HEK293 (cell line): ENCODE results near the gene EIF4E1B.

Source experiments
- CTCF ChIA-PET: fragments of 350-600 bp; formaldehyde crosslinking; extraction: SDS; loops from one replicate; lab custom pipeline; 2021; ENCODE audit warnings: antibody characterized with exemption; lab: Yijun Ruan, JAX
- POLR2A ChIA-PET: fragments of 300-600 bp; formaldehyde crosslinking; extraction: SDS; loops from one replicate; lab custom pipeline; 2020; ENCODE audit warnings: antibody characterized with exemption, inconsistent platforms; lab: Yijun Ruan, JAX
- H3K27ac ChIP-seq: fragments of 200-500 bp; sonication (Bioruptor generic); 2 replicates; pipeline ENCODE4 v1.5.1; 2014; ENCODE audit warnings: low read depth, low read length, control low read depth, inconsistent platforms; ENCODE audit errors: extremely low read depth
- H3K36me3 ChIP-seq, 2 experiments: fragments of 200-500 bp in 1 of 2; sonication (Bioruptor generic) in 1 of 2; 1 replicate in 1 of 2; 2 replicates in 1 of 2; pipeline ENCODE4 v1.5.1; 2014 to 2017; ENCODE audit warnings: inconsistent platforms in 2 of 2, low read length in 2 of 2; ENCODE audit not compliant: control insufficient read depth in 2 of 2, insufficient read depth in 1 of 2
- H3K4me1 ChIP-seq: fragments of 200-500 bp; sonication (Bioruptor generic); 2 replicates; pipeline ENCODE4 v1.5.1; 2014; ENCODE audit warnings: mild to moderate bottlenecking, low read length, inconsistent platforms; ENCODE audit not compliant: control insufficient read depth, insufficient read depth
- H3K4me3 ChIP-seq: 2 replicates; pipeline ENCODE4 v1.5.1; 2011; ENCODE audit warnings: low read depth, mild to moderate bottlenecking, control low read depth, low read length, moderate library complexity
- H3K9me3 ChIP-seq: fragments of 200-500 bp; sonication (Bioruptor generic); 2 replicates; pipeline ENCODE4 v1.5.1; 2014; ENCODE audit warnings: low read depth, low read length, inconsistent platforms; ENCODE audit not compliant: control insufficient read depth, insufficient read depth
- BCL11B ChIP-seq: fragments of 450-650 bp; formaldehyde crosslinking; IDR thresholded peaks from 2 replicates; pipeline ENCODE4 v1.5.1; 2016; ENCODE audit warnings: low read depth, missing biosample characterization, missing genetic modification characterization
- FEZF1 ChIP-seq: fragments of 450-650 bp; formaldehyde crosslinking; IDR thresholded peaks from 2 replicates; pipeline ENCODE4 v1.5.1; 2016; ENCODE audit warnings: missing biosample characterization, missing genetic modification characterization
- GLI4 ChIP-seq: fragments of 450-650 bp; formaldehyde crosslinking; IDR thresholded peaks from 2 replicates; pipeline ENCODE4 v1.5.1; 2016; ENCODE audit warnings: missing biosample characterization, missing genetic modification characterization
- GLIS1 ChIP-seq: fragments of 450-650 bp; formaldehyde crosslinking; IDR thresholded peaks from 2 replicates; pipeline ENCODE4 v1.5.1; 2016; ENCODE audit warnings: missing biosample characterization, missing genetic modification characterization
- GLIS2 ChIP-seq: fragments of 450-650 bp; formaldehyde crosslinking; IDR thresholded peaks from 2 replicates; pipeline ENCODE4 v1.5.1; 2016; ENCODE audit warnings: missing biosample characterization, missing genetic modification characterization
- INSM2 ChIP-seq: fragments of 450-650 bp; formaldehyde crosslinking; IDR thresholded peaks from 2 replicates; pipeline ENCODE4 v1.5.1; 2016; ENCODE audit warnings: missing biosample characterization, missing genetic modification characterization
- KLF16 ChIP-seq: fragments of 450-650 bp; formaldehyde crosslinking; IDR thresholded peaks from 2 replicates; pipeline ENCODE4 v1.5.1; 2017; ENCODE audit warnings: missing biosample characterization, missing genetic modification characterization
- KLF8 ChIP-seq: fragments of 450-650 bp; formaldehyde crosslinking; IDR thresholded peaks from 2 replicates; pipeline ENCODE4 v1.5.1; 2016; ENCODE audit warnings: missing biosample characterization, missing genetic modification characterization
- OSR2 ChIP-seq: fragments of 450-650 bp; formaldehyde crosslinking; IDR thresholded peaks from 2 replicates; pipeline ENCODE4 v1.5.1; 2016; ENCODE audit warnings: missing biosample characterization, missing genetic modification characterization
- ZIC2 ChIP-seq: fragments of 450-650 bp; formaldehyde crosslinking; IDR thresholded peaks from 2 replicates; pipeline ENCODE4 v1.5.1; 2016; ENCODE audit warnings: missing biosample characterization, missing genetic modification characterization
- ZNF16 ChIP-seq: fragments of 450-650 bp; formaldehyde crosslinking; IDR thresholded peaks from 2 replicates; pipeline ENCODE4 v1.5.1; 2016; ENCODE audit warnings: low read depth, missing biosample characterization, missing genetic modification characterization
- ZNF211 ChIP-seq: fragments of 450-650 bp; formaldehyde crosslinking; IDR thresholded peaks from 2 replicates; pipeline ENCODE4 v1.5.1; 2016; ENCODE audit warnings: low read depth, missing biosample characterization, missing genetic modification characterization
- ZNF221 ChIP-seq: fragments of 450-650 bp; formaldehyde crosslinking; IDR thresholded peaks from 2 replicates; pipeline ENCODE4 v1.5.1; 2017; ENCODE audit warnings: missing biosample characterization, missing genetic modification characterization, borderline replicate concordance
- ZNF23 ChIP-seq: fragments of 450-650 bp; formaldehyde crosslinking; IDR thresholded peaks from 2 replicates; pipeline ENCODE4 v1.5.1; 2016; ENCODE audit warnings: missing biosample characterization, missing genetic modification characterization, borderline replicate concordance
- ZNF292 ChIP-seq: fragments of 450-650 bp; formaldehyde crosslinking; IDR thresholded peaks from 2 replicates; pipeline ENCODE4 v1.5.1; 2016; ENCODE audit warnings: low read depth, missing biosample characterization, missing genetic modification characterization, borderline replicate concordance
- ZNF433 ChIP-seq: fragments of 450-650 bp; formaldehyde crosslinking; IDR thresholded peaks from 2 replicates; pipeline ENCODE4 v1.5.1; 2016; ENCODE audit warnings: missing biosample characterization, missing genetic modification characterization, low read depth
- ZNF560 ChIP-seq: fragments of 450-650 bp; formaldehyde crosslinking; IDR thresholded peaks from 2 replicates; pipeline ENCODE4 v1.5.1; 2017; ENCODE audit warnings: missing biosample characterization, missing genetic modification characterization, borderline replicate concordance
- ZNF629 ChIP-seq: fragments of 450-650 bp; formaldehyde crosslinking; IDR thresholded peaks from 2 replicates; pipeline ENCODE4 v1.5.1; 2017; ENCODE audit warnings: missing biosample characterization, missing genetic modification characterization
- ZNF664 ChIP-seq: fragments of 450-650 bp; formaldehyde crosslinking; IDR thresholded peaks from 2 replicates; pipeline ENCODE4 v1.5.1; 2016; ENCODE audit warnings: missing biosample characterization, missing genetic modification characterization
- ZNF677 ChIP-seq: fragments of 450-650 bp; IDR thresholded peaks from 2 replicates; pipeline ENCODE4 v1.5.0; 2018; ENCODE audit warnings: missing biosample characterization, mild to moderate bottlenecking, missing genetic modification characterization, moderate library complexity
- ZNF830 ChIP-seq: fragments of 450-650 bp; IDR thresholded peaks from 2 replicates; pipeline ENCODE4 v1.5.0; 2018; ENCODE audit warnings: missing biosample characterization, missing genetic modification characterization, low read depth, mild to moderate bottlenecking, moderate library complexity
- ZNF843 ChIP-seq: fragments of 450-650 bp; formaldehyde crosslinking; IDR thresholded peaks from 2 replicates; pipeline ENCODE4 v1.5.1; 2016; ENCODE audit warnings: missing biosample characterization, missing genetic modification characterization
- ZSCAN23 ChIP-seq: fragments of 450-650 bp; formaldehyde crosslinking; IDR thresholded peaks from 2 replicates; pipeline ENCODE4 v1.5.1; 2016; ENCODE audit warnings: missing biosample characterization, missing genetic modification characterization
- ZSCAN4 ChIP-seq: fragments of 450-650 bp; formaldehyde crosslinking; IDR thresholded peaks from 2 replicates; pipeline ENCODE4 v1.5.1; 2017; ENCODE audit warnings: missing biosample characterization, missing genetic modification characterization
- TF ChIP-seq, protein P1 (sequence below): fragments of 450-650 bp; formaldehyde crosslinking; IDR thresholded peaks from 2 replicates; pipeline ENCODE4 v1.5.1; 2016; ENCODE audit warnings: missing biosample characterization, missing genetic modification characterization
- TF ChIP-seq, protein P2 (sequence below): IDR thresholded peaks from 2 replicates; pipeline ENCODE4 v1.6.1; 2011; ENCODE audit warnings: mild to moderate bottlenecking, low read depth, low read length, borderline replicate concordance
- TF ChIP-seq, protein P3 (sequence below): fragments of 450-650 bp; formaldehyde crosslinking; IDR thresholded peaks from 2 replicates; pipeline ENCODE4 v1.5.1; 2016; ENCODE audit warnings: missing biosample characterization, missing genetic modification characterization, low read depth

The EIF4E1B gene

GRCh38 chr5:176676361-176676824 is 45.9 kb downstream of the EIF4E1B start:
- ChIA-PET CTCF (interaction anchor here (0.6 to 1.1 kb wide), 2 partner anchors 16 to 133 kb away, joined by 6 to 7 read pairs; no protein-coding TSS in a partner anchor), POLR2A (no interaction called here)
- no peak overlapping the region for H3K4me3 ChIP-seq
- no peaks in the 10 kb centered on the region for H3K4me1 ChIP-seq
- no peak overlapping the region for H3K27ac ChIP-seq
- TF ChIP-seq OSR2 (no peak), FEZF1 (tag by site-specific recombination) (0 out of 2 replicates have a peak, but pooled peaks have one; percentile 11), ZNF830 (no peak), KLF8 (no peak), ZSCAN23 (no peak), ZNF16 (tag by site-specific recombination) (no peak), ZIC2 (tag by site-specific recombination) (peak; percentile 37), GLIS1 (peak; percentile 68; the same call in 1 of the 2 replicates), INSM2 (tag by site-specific recombination) (no peak), ZNF677 (tag by site-specific recombination) (no peak), GLI4 (no peak), ZNF664 (no peak), GLIS2 (tag by site-specific recombination) (peak; percentile 34; the same call in 1 of the 2 replicates), ZNF221 (no peak)
- TF ChIP-seq, protein P1, sequence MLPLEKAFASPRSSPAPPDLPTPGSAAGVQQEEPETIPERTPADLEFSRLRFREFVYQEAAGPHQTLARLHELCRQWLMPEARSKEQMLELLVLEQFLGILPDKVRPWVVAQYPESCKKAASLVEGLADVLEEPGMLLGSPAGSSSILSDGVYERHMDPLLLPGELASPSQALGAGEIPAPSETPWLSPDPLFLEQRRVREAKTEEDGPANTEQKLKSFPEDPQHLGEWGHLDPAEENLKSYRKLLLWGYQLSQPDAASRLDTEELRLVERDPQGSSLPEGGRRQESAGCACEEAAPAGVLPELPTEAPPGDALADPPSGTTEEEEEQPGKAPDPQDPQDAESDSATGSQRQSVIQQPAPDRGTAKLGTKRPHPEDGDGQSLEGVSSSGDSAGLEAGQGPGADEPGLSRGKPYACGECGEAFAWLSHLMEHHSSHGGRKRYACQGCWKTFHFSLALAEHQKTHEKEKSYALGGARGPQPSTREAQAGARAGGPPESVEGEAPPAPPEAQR (tag by site-specific recombination), result no peak
- TF ChIP-seq, protein P2, sequence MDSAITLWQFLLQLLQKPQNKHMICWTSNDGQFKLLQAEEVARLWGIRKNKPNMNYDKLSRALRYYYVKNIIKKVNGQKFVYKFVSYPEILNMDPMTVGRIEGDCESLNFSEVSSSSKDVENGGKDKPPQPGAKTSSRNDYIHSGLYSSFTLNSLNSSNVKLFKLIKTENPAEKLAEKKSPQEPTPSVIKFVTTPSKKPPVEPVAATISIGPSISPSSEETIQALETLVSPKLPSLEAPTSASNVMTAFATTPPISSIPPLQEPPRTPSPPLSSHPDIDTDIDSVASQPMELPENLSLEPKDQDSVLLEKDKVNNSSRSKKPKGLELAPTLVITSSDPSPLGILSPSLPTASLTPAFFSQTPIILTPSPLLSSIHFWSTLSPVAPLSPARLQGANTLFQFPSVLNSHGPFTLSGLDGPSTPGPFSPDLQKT, result no peak
- no peaks in the 10 kb centered on the region for H3K36me3 ChIP-seq
- no peaks in the 10 kb centered on the region for H3K9me3 ChIP-seq

GRCh38 chr5:176677209-176677939 is 46.9 kb downstream of the EIF4E1B start:
- Histone ChIP-seq H3K36me3 (no peaks in the 10 kb centered on the region), H3K4me1 (no peaks in the 10 kb centered on the region), H3K27ac (no peak overlapping the region), H3K9me3 (no peaks in the 10 kb centered on the region), H3K4me3 (no peak overlapping the region)
- ChIA-PET POLR2A (no interaction called here), CTCF (interaction anchor here (0.5 to 2.4 kb wide), 5 partner anchors 10 to 407 kb away, joined by 3 to 12 read pairs (median 3); no protein-coding TSS in a partner anchor)
- TF ChIP-seq ZNF560 (tag by site-specific recombination) (no peak), FEZF1 (tag by site-specific recombination) (no peak), ZIC2 (tag by site-specific recombination) (no peak), ZSCAN4 (tag by site-specific recombination) (no peak), ZNF843 (tag by site-specific recombination) (no peak), BCL11B (tag by site-specific recombination) (no peak), ZNF23 (tag by site-specific recombination) (no peak), ZNF211 (tag by site-specific recombination) (no peak), OSR2 (no peak), KLF16 (tag by site-specific recombination) (no peak), ZNF292 (no peak), ZNF629 (tag by site-specific recombination) (no peak), ZNF433 (tag by site-specific recombination) (no peak)
- TF ChIP-seq, protein P3, sequence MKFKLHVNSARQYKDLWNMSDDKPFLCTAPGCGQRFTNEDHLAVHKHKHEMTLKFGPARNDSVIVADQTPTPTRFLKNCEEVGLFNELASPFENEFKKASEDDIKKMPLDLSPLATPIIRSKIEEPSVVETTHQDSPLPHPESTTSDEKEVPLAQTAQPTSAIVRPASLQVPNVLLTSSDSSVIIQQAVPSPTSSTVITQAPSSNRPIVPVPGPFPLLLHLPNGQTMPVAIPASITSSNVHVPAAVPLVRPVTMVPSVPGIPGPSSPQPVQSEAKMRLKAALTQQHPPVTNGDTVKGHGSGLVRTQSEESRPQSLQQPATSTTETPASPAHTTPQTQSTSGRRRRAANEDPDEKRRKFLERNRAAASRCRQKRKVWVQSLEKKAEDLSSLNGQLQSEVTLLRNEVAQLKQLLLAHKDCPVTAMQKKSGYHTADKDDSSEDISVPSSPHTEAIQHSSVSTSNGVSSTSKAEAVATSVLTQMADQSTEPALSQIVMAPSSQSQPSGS (tag by site-specific recombination), result 0 out of 2 replicates have a peak, but pooled peaks have one; percentile 20
